Stimulated activated naive B cell treated with anti-CD40 and anti-IgM and Interleukin-4, amounts not matched to agents 10 μg/mL and 1 μg/mL and 100 μg/mL, for 72 hours (primary cell): ENCODE data around the gene UGT1A3.

Experiments
- ATAC-seq, 2 donors: fragments of 150-1000 bp; cut with Tn5 transposase; replicated peaks; 2 replicates each; pipeline ENCODE4 v1.10.0; 2021; ENCODE audit warnings: moderate library complexity in 1 of 2
- DNase-seq: peaks from one replicate; pipeline ENCODE4 v3.0.0; 2021
- H3K27ac Mint-ChIP-seq: one replicate; pipeline ENCODE4 v1.8.0; 2022; ENCODE audit warnings: mild to moderate bottlenecking, mixed read lengths
- H3K27me3 Mint-ChIP-seq, 2 donors: one replicate each; pipeline ENCODE4 v1.8.0; 2022; ENCODE audit warnings: mixed read lengths in 2 of 2
- H3K36me3 Mint-ChIP-seq, 2 donors: one replicate each; pipeline ENCODE4 v1.8.0; 2022; ENCODE audit warnings: mixed read lengths in 2 of 2, mild to moderate bottlenecking in 1 of 2
- H3K4me1 Mint-ChIP-seq, 2 donors: one replicate each; pipeline ENCODE4 v1.8.0; 2022; ENCODE audit warnings: mixed read lengths in 2 of 2, mild to moderate bottlenecking in 1 of 2
- H3K4me3 Mint-ChIP-seq, 2 donors: one replicate each; pipeline ENCODE4 v1.8.0; 2022; ENCODE audit warnings: mild to moderate bottlenecking in 2 of 2, mixed read lengths in 2 of 2, moderate library complexity in 1 of 2
- H3K9me3 Mint-ChIP-seq, 2 donors: one replicate each; pipeline ENCODE4 v1.8.0; 2022; ENCODE audit warnings: mixed read lengths in 2 of 2, mild to moderate bottlenecking in 1 of 2

The UGT1A3 gene

GRCh38 chr2:233816334-233816733, 87.5 kb downstream of the UGT1A3 start:
- DNase-seq: no peak
- no peaks in the 10 kb centered on the region for H3K4me1 Mint-ChIP-seq
- H3K36me3 Mint-ChIP-seq: no peaks in the 10 kb centered on the region
- ATAC-seq: no peak
- no peak overlapping the region for H3K4me3 Mint-ChIP-seq
- H3K27ac Mint-ChIP-seq: no peak overlapping the region
- H3K9me3 Mint-ChIP-seq: peaks cover 0 to 2% of the 10 kb centered on the region in 2 donors
- peaks cover 13 to 32% of the 10 kb centered on the region in 2 donors for H3K27me3 Mint-ChIP-seq

GRCh38 chr2:233816771-233817170, 87.9 kb downstream of the UGT1A3 start:
- H3K4me1 Mint-ChIP-seq: no peaks in the 10 kb centered on the region
- ATAC-seq (no peak), DNase-seq (no peak)
- H3K27ac Mint-ChIP-seq: no peak overlapping the region
- peaks cover 13 to 29% of the 10 kb centered on the region in 2 donors for H3K27me3 Mint-ChIP-seq
- no peak overlapping the region for H3K4me3 Mint-ChIP-seq
- H3K36me3 Mint-ChIP-seq: no peaks in the 10 kb centered on the region
- peaks cover 0 to 2% of the 10 kb centered on the region in 2 donors for H3K9me3 Mint-ChIP-seq

- ATAC-seq: no peak
- no peak for DNase-seq
- H3K4me3 Mint-ChIP-seq: no peak overlapping the region
- H3K4me1 Mint-ChIP-seq: no peaks in the 10 kb centered on the region
- H3K27ac Mint-ChIP-seq: no peak overlapping the region
- peaks cover 9 to 29% of the 10 kb centered on the region in 2 donors for H3K27me3 Mint-ChIP-seq
- no peaks in the 10 kb centered on the region for H3K36me3 Mint-ChIP-seq
- H3K9me3 Mint-ChIP-seq: peaks cover 0 to 2% of the 10 kb centered on the region in 2 donors
Measured at GRCh38 chr2:233817361-233817911, 88.6 kb downstream of the UGT1A3 start.

- H3K9me3 Mint-ChIP-seq: peaks cover 0 to 2% of the 10 kb centered on the region in 2 donors
- no peak overlapping the region for H3K27ac Mint-ChIP-seq
- H3K4me3 Mint-ChIP-seq: no peak overlapping the region
- DNase-seq (no peak), ATAC-seq (no peak)
- no peaks in the 10 kb centered on the region for H3K36me3 Mint-ChIP-seq
- H3K27me3 Mint-ChIP-seq: peaks cover 9 to 29% of the 10 kb centered on the region in 2 donors
- H3K4me1 Mint-ChIP-seq: no peaks in the 10 kb centered on the region
Measured at GRCh38 chr2:233817995-233818638, 89.3 kb downstream of the UGT1A3 start.

- Mint-ChIP-seq H3K27ac (no peak overlapping the region), H3K4me1 (no peaks in the 10 kb centered on the region), H3K27me3 (peaks cover 9 to 26% of the 10 kb centered on the region in 2 donors), H3K9me3 (peaks cover 0 to under 1% of the 10 kb centered on the region in 2 donors), H3K4me3 (no peak overlapping the region), H3K36me3 (no peaks in the 10 kb centered on the region)
- DNase-seq (no peak), ATAC-seq (no peak)
Measured at GRCh38 chr2:233818639-233819621, 90.1 kb downstream of the UGT1A3 start.

GRCh38 chr2:233819884-233820773, 91.3 kb downstream of the UGT1A3 start:
- no peaks in the 10 kb centered on the region for H3K36me3 Mint-ChIP-seq
- DNase-seq (no peak), ATAC-seq (no peak)
- H3K4me3 Mint-ChIP-seq: no peak overlapping the region
- H3K27me3 Mint-ChIP-seq: peaks cover 9 to 14% of the 10 kb centered on the region in 2 donors
- H3K4me1 Mint-ChIP-seq: no peaks in the 10 kb centered on the region
- no peaks in the 10 kb centered on the region for H3K9me3 Mint-ChIP-seq
- H3K27ac Mint-ChIP-seq: no peak overlapping the region

GRCh38 chr2:233820774-233821105, 91.9 kb downstream of the UGT1A3 start:
- no peaks in the 10 kb centered on the region for H3K36me3 Mint-ChIP-seq
- H3K27me3 Mint-ChIP-seq: peaks cover 9 to 14% of the 10 kb centered on the region in 2 donors
- no peaks in the 10 kb centered on the region for H3K9me3 Mint-ChIP-seq
- no peak overlapping the region for H3K27ac Mint-ChIP-seq
- no peak overlapping the region for H3K4me3 Mint-ChIP-seq
- DNase-seq (no peak), ATAC-seq (no peak)
- H3K4me1 Mint-ChIP-seq: no peaks in the 10 kb centered on the region

GRCh38 chr2:233821196-233821595, 92.4 kb downstream of the UGT1A3 start:
- H3K9me3 Mint-ChIP-seq: peaks cover 0 to 1% of the 10 kb centered on the region in 2 donors
- H3K4me3 Mint-ChIP-seq: no peak overlapping the region
- H3K4me1 Mint-ChIP-seq: no peaks in the 10 kb centered on the region
- H3K27me3 Mint-ChIP-seq: peaks cover 9 to 11% of the 10 kb centered on the region in 2 donors
- H3K36me3 Mint-ChIP-seq: no peaks in the 10 kb centered on the region
- no peak overlapping the region for H3K27ac Mint-ChIP-seq
- DNase-seq: no peak
- ATAC-seq: no peak

- H3K36me3 Mint-ChIP-seq: no peaks in the 10 kb centered on the region
- H3K9me3 Mint-ChIP-seq: peaks cover 0 to 2% of the 10 kb centered on the region in 2 donors
- H3K27me3 Mint-ChIP-seq: peaks cover 6 to 9% of the 10 kb centered on the region in 2 donors
- H3K4me3 Mint-ChIP-seq: no peak overlapping the region
- no peaks in the 10 kb centered on the region for H3K4me1 Mint-ChIP-seq
- DNase-seq: no peak
- ATAC-seq: no peak
- no peak overlapping the region for H3K27ac Mint-ChIP-seq
Measured at GRCh38 chr2:233821709-233822100, 92.9 kb downstream of the UGT1A3 start.

- H3K27ac Mint-ChIP-seq: no peak overlapping the region
- ATAC-seq (no peak), DNase-seq (no peak)
- H3K27me3 Mint-ChIP-seq: peaks cover 2 to 6% of the 10 kb centered on the region in 2 donors
- no peaks in the 10 kb centered on the region for H3K4me1 Mint-ChIP-seq
- peaks cover 0 to 2% of the 10 kb centered on the region in 2 donors for H3K9me3 Mint-ChIP-seq
- H3K36me3 Mint-ChIP-seq: no peaks in the 10 kb centered on the region
- no peak overlapping the region for H3K4me3 Mint-ChIP-seq
Measured at GRCh38 chr2:233822101-233822771, 93.4 kb downstream of the UGT1A3 start.
